ENCODE results near the gene CDH12.
A peak's percentile ranks its signal among the peaks of the same experiment; 100 is the strongest.
"Not testable (repeated sequence)": the region's sequence is repeated elsewhere in the genome, so short reads cannot be mapped to it uniquely, and the experiment has no call there.

The CDH12 gene

GRCh38 chr5:22164910-22165748 lies 688.0 kb downstream of the CDH12 start:
- DNase-seq (ENCODE audit: insufficient read length, low spot score) = not testable (repeated sequence)
- peak; percentile 57 for FAIRE-seq

- DNase-seq (ENCODE audit: insufficient read length, low spot score) = not testable (repeated sequence)
- FAIRE-seq = peak; percentile 33
These were observed 696.2 kb downstream of the CDH12 start for GRCh38 chr5:22156953-22157352.

- not testable (repeated sequence) for FAIRE-seq; DNase-seq (ENCODE audit: insufficient read length, low spot score)
These were observed 698.4 kb downstream of the CDH12 start for GRCh38 chr5:22154779-22155178.

GRCh38 chr5:22151801-22152200 lies 701.3 kb downstream of the CDH12 start:
- FAIRE-seq = not testable (repeated sequence)

GRCh38 chr5:22140418-22140817 lies 712.7 kb downstream of the CDH12 start:
- DNase-seq (ENCODE audit: insufficient read length, low spot score) = not testable (repeated sequence)
- FAIRE-seq = peak; percentile 28

More at GRCh38 chr5:22151801-22152200, 701.3 kb downstream of the CDH12 start:
- DNase-seq (ENCODE audit: insufficient read length, low spot score) = not testable (repeated sequence)

GRCh38 chr5:22139662-22140300 lies 713.4 kb downstream of the CDH12 start:
- DNase-seq (ENCODE audit: insufficient read length, low spot score); FAIRE-seq: not testable (repeated sequence)

- DNase-seq (ENCODE audit: insufficient read length, low spot score) (no peak), FAIRE-seq (no peak)
- TF ChIP-seq POU2F2 (IDR thresholded peaks at IDR 0.05; ENCODE audit: low read depth, low read length) = no peak
- no peak for TF ChIP-seq SPI1 (IDR thresholded peaks at IDR 0.05; ENCODE audit: low read depth, low read length)
- TF ChIP-seq POLR2A (IDR thresholded peaks at IDR 0.05; ENCODE audit: low read depth, low read length) = no peak
These were observed 741.8 kb downstream of the CDH12 start for GRCh38 chr5:22111320-22111719.

GRCh38 chr5:22109315-22109714 lies 743.8 kb downstream of the CDH12 start:
- no peak for FAIRE-seq
- TF ChIP-seq POLR2A (IDR thresholded peaks at IDR 0.05; ENCODE audit: low read depth, low read length) (no peak), PAX5 (IDR thresholded peaks at IDR 0.05; ENCODE audit: insufficient read depth, low read length, severe bottlenecking) (no peak), POU2F2 (IDR thresholded peaks at IDR 0.05; ENCODE audit: low read depth, low read length) (no peak), SPI1 (IDR thresholded peaks at IDR 0.05; ENCODE audit: low read depth, low read length) (no peak), POLR2AphosphoS5 (IDR thresholded peaks at IDR 0.05; ENCODE audit: low read depth, low read length) (no peak), TAF1 (IDR thresholded peaks at IDR 0.05; ENCODE audit: low read depth, low read length) (no peak)

GRCh38 chr5:22108545-22108944 lies 744.6 kb downstream of the CDH12 start:
- FAIRE-seq (no peak), DNase-seq (ENCODE audit: insufficient read length, low spot score) (no peak)
- no peak for TF ChIP-seq POLR2AphosphoS5 (IDR thresholded peaks at IDR 0.05; ENCODE audit: low read depth, low read length)
- no peak for TF ChIP-seq SPI1 (IDR thresholded peaks at IDR 0.05; ENCODE audit: low read depth, low read length)
- TF ChIP-seq PAX5 (IDR thresholded peaks at IDR 0.05; ENCODE audit: insufficient read depth, low read length, severe bottlenecking) = no peak
- no peak for TF ChIP-seq TAF1 (IDR thresholded peaks at IDR 0.05; ENCODE audit: low read depth, low read length)
- TF ChIP-seq POU2F2 (IDR thresholded peaks at IDR 0.05; ENCODE audit: low read depth, low read length) = no peak
- TF ChIP-seq POLR2A (IDR thresholded peaks at IDR 0.05; ENCODE audit: low read depth, low read length) = no peak

More at GRCh38 chr5:22109315-22109714, 743.8 kb downstream of the CDH12 start:
- no peak for DNase-seq (ENCODE audit: insufficient read length, low spot score)

- TF ChIP-seq PAX5 (IDR thresholded peaks at IDR 0.05; ENCODE audit: insufficient read depth, low read length, severe bottlenecking) = no peak
- TF ChIP-seq SPI1 (IDR thresholded peaks at IDR 0.05; ENCODE audit: low read depth, low read length) = no peak
- TF ChIP-seq TAF1 (IDR thresholded peaks at IDR 0.05; ENCODE audit: low read depth, low read length) = no peak
- no peak for TF ChIP-seq POLR2A (IDR thresholded peaks at IDR 0.05; ENCODE audit: low read depth, low read length)
- no peak for TF ChIP-seq POLR2AphosphoS5 (IDR thresholded peaks at IDR 0.05; ENCODE audit: low read depth, low read length)
- no peak for TF ChIP-seq POU2F2 (IDR thresholded peaks at IDR 0.05; ENCODE audit: low read depth, low read length)
- no peak for DNase-seq (ENCODE audit: insufficient read length, low spot score)
- FAIRE-seq = no peak
These were observed 750.3 kb downstream of the CDH12 start for GRCh38 chr5:22102823-22103359.

GRCh38 chr5:22088517-22088916 lies 764.6 kb downstream of the CDH12 start:
- no peak for FAIRE-seq
- TF ChIP-seq POU2F2 (IDR thresholded peaks at IDR 0.05; ENCODE audit: low read depth, low read length) = no peak
- TF ChIP-seq POLR2AphosphoS5 (IDR thresholded peaks at IDR 0.05; ENCODE audit: low read depth, low read length) = no peak
- no peak for TF ChIP-seq POLR2A (IDR thresholded peaks at IDR 0.05; ENCODE audit: low read depth, low read length)
- TF ChIP-seq SPI1 (IDR thresholded peaks at IDR 0.05; ENCODE audit: low read depth, low read length) = no peak
- no peak for TF ChIP-seq TAF1 (IDR thresholded peaks at IDR 0.05; ENCODE audit: low read depth, low read length)
- no peak for TF ChIP-seq PAX5 (IDR thresholded peaks at IDR 0.05; ENCODE audit: insufficient read depth, low read length, severe bottlenecking)
- DNase-seq (ENCODE audit: insufficient read length, low spot score) = no peak

Data from GM12891 (cell line).